ENCODE results near the gene JPH4. TPM values are rescaled to one million over a fixed set of nuclear protein-coding genes. Genes with fewer than 3 reads are reported as not detected.

The JPH4 gene
- total and polyA plus RNA-seq, 2 of the 8 experiments (the other 6 are each of a cell fraction or from before 2014, with no cell fraction given), result 23.9 to 46.7 TPM

GRCh38 chr14:23617539-23617938 is 38.9 kb upstream of the JPH4 start:
- H2AFZ ChIP-seq (ENCODE audit: low read length), result no peak overlapping the region
- H3K9me3 ChIP-seq (ENCODE audit: insufficient read depth in 2 of 2, low read depth in 1 of 2, low read length in 1 of 2), result peaks cover under 1 to 11% of the 10 kb centered on the region in 2 experiments; a peak in 2 of 4 replicates
- TF ChIP-seq CBX8 (IDR thresholded peaks at IDR 0.05; ENCODE audit: borderline replicate concordance, low read depth, low read length) (no peak), MAFK (IDR thresholded peaks at IDR 0.05; ENCODE audit: low read depth, low read length) (no peak), SP2 (IDR thresholded peaks at IDR 0.05; ENCODE audit: low read length) (no peak), POLR2A (IDR thresholded peaks at IDR 0.05; ENCODE audit: control extremely low read depth in 1 of 2, low read depth in 2 of 2, low read length in 2 of 2) (no peak), NRF1 (IDR thresholded peaks at IDR 0.05; ENCODE audit: low read depth, low read length) (no peak), CEBPB (IDR thresholded peaks at IDR 0.05; ENCODE audit: low read depth, low read length) (no peak), TAF1 (IDR thresholded peaks at IDR 0.05; ENCODE audit: low read depth, low read length) (no peak), RFX5 (IDR thresholded peaks at IDR 0.05; ENCODE audit: borderline replicate concordance, low read depth, low read length) (no peak), SAP30 (IDR thresholded peaks at IDR 0.05; ENCODE audit: insufficient read depth, insufficient replicate concordance, low read length) (no peak), ASH2L (IDR thresholded peaks at IDR 0.05; ENCODE audit: low read length) (no peak), JUND (IDR thresholded peaks at IDR 0.05; ENCODE audit: low read length) (no peak), RXRA (IDR thresholded peaks at IDR 0.05; ENCODE audit: insufficient read depth, low read depth, low read length) (no peak)
- ChIA-PET CTCF (ENCODE audit: partially characterized antibody) (interaction anchor here (0.8 to 1.1 kb wide), 2 partner anchors 16 to 294 kb away, joined by 3 read pairs; no protein-coding TSS in a partner anchor), POLR2A (ENCODE audit: partially characterized antibody) (no interaction called here)
- H3K27me3 ChIP-seq (replicated peaks in 1 of 4; ENCODE audit: control insufficient read depth in 3 of 4, extremely low read depth in 1 of 4, insufficient read depth in 3 of 4, low read length in 3 of 4), result no peaks in the 10 kb centered on the region
- H2BK120ac ChIP-seq (replicated peaks; ENCODE audit: low read depth, low read length), result no peak overlapping the region
- 60% methylated on average over 1 of the region's 1 CpG; no CpG with 5 or more reads in 1 of the 2 experiments for WGBS, 2 experiments (ENCODE audit: extremely low coverage in 1 of 2, insufficient coverage in 1 of 2, insufficient read length in 1 of 2, insufficient replicate concordance in 2 of 2, low coverage in 1 of 2, low lambda C conversion rate in 2 of 2, missing lambda C conversion rate in 1 of 2)
- no peaks in the 10 kb centered on the region for H3K4me1 ChIP-seq (replicated peaks in 1 of 4; ENCODE audit: control insufficient read depth in 3 of 4, insufficient read depth in 4 of 4, low read length in 3 of 4)
- no peak overlapping the region for H2AK5ac ChIP-seq (ENCODE audit: low read depth, low read length)
- no peak overlapping the region for H2BK5ac ChIP-seq (ENCODE audit: low read depth, low read length)
- no peak overlapping the region for H3K4me2 ChIP-seq (ENCODE audit: insufficient read depth in 1 of 2, low read depth in 2 of 2, low read length in 2 of 2)
- H3K14ac ChIP-seq (ENCODE audit: insufficient read length), result no peak overlapping the region
- H4K8ac ChIP-seq (ENCODE audit: extremely low read depth, insufficient read depth, low read length), result no peak overlapping the region
- FAIRE-seq, result no peak
- no peaks in the 10 kb centered on the region for H4K20me1 ChIP-seq (replicated peaks in 1 of 2; ENCODE audit: control insufficient read depth in 1 of 2, insufficient read depth in 2 of 2, low read length in 2 of 2)
- no peak overlapping the region for H3K4ac ChIP-seq (replicated peaks; ENCODE audit: insufficient read length, low read depth, low read length)
- no peak overlapping the region for H3K18ac ChIP-seq (ENCODE audit: extremely low read depth, low read length)
- no peak overlapping the region for H2BK20ac ChIP-seq (ENCODE audit: low read length)
- no peaks in the 10 kb centered on the region for H3K79me2 ChIP-seq (ENCODE audit: control insufficient read depth in 1 of 2, insufficient read depth in 2 of 2, low read length in 2 of 2)
- no peak overlapping the region for H2BK15ac ChIP-seq (ENCODE audit: low read length)
- H3K56ac ChIP-seq (replicated peaks; ENCODE audit: insufficient read length, low read depth, low read length), result no peak overlapping the region
- no peak overlapping the region for H4K5ac ChIP-seq (ENCODE audit: insufficient read length, low read depth, low read length)
- H3K4me3 ChIP-seq (ENCODE audit: extremely low read depth in 1 of 4, insufficient read depth in 2 of 4, low read depth in 3 of 4, low read length in 4 of 4), result no peak overlapping the region
- H3K36me3 ChIP-seq (ENCODE audit: control insufficient read depth in 2 of 4, insufficient read depth in 4 of 4, low read length in 3 of 4), result no peaks in the 10 kb centered on the region
- no peaks in the 10 kb centered on the region for H3K79me1 ChIP-seq (ENCODE audit: low read depth, low read length)
- no peak overlapping the region for H3K27ac ChIP-seq (ENCODE audit: low read depth, low read length)
- no peak overlapping the region for H3K9ac ChIP-seq (replicated peaks in 1 of 4; ENCODE audit: extremely low read depth in 1 of 4, low read depth in 3 of 4, low read length in 3 of 4)
- 0 out of 2 replicates have a peak, but pooled peaks cover 2% of the 10 kb centered on the region for H3K23me2 ChIP-seq (ENCODE audit: low read depth, low read length)
- H4K91ac ChIP-seq (replicated peaks; ENCODE audit: insufficient read length, low read length), result no peak overlapping the region
- H2BK12ac ChIP-seq (ENCODE audit: low read depth, low read length), result no peak overlapping the region
- DNase-seq (ENCODE audit: low read depth in 1 of 2, low spot score in 2 of 2), result no peak
- H3K23ac ChIP-seq (ENCODE audit: insufficient read length), result no peak overlapping the region

Measured in H1 (cell line).